ENCODE measurements around the gene AP2B1. TPM values are rescaled to one million over a fixed set of nuclear protein-coding genes. Genes with fewer than 3 reads are reported as not detected.
"Not testable (repeated sequence)": the region's sequence is repeated elsewhere in the genome, so short reads cannot be mapped to it uniquely, and the experiment has no call there.

AP2B1 gene
- polyA plus RNA-seq, 3 donors: 133 to 145 (median 137) TPM

GRCh38 chr17:35743626-35744328 lies 156.7 kb downstream of the AP2B1 start:
- DNase-seq (ENCODE audit: low read depth in 3 of 3, low spot score in 2 of 3): no peak

- no peak for DNase-seq (ENCODE audit: low read depth in 3 of 3, low spot score in 2 of 3)
These were observed 157.7 kb downstream of the AP2B1 start for GRCh38 chr17:35744830-35745229.

GRCh38 chr17:35745246-35745645 lies 158.1 kb downstream of the AP2B1 start:
- DNase-seq (ENCODE audit: low read depth in 3 of 3, low spot score in 2 of 3): no peak

- DNase-seq (ENCODE audit: low read depth in 3 of 3, low spot score in 2 of 3): no peak
These were observed 158.7 kb downstream of the AP2B1 start for GRCh38 chr17:35745749-35746320.

- DNase-seq (ENCODE audit: low read depth in 3 of 3, low spot score in 2 of 3): peak in 2 of 3 donors; percentile 55 to 59
These were observed 160.5 kb downstream of the AP2B1 start for GRCh38 chr17:35747540-35748017.

- no peak for DNase-seq (ENCODE audit: low read depth in 3 of 3, low spot score in 2 of 3)
These were observed 161.3 kb downstream of the AP2B1 start for GRCh38 chr17:35748341-35748841.

- no peak for DNase-seq (ENCODE audit: low read depth in 3 of 3, low spot score in 2 of 3)
These were observed 161.9 kb downstream of the AP2B1 start for GRCh38 chr17:35748979-35749378.

GRCh38 chr17:35749560-35750412 lies 162.7 kb downstream of the AP2B1 start:
- no peak for DNase-seq (ENCODE audit: low read depth in 3 of 3, low spot score in 2 of 3)

GRCh38 chr17:35750526-35751395 lies 163.6 kb downstream of the AP2B1 start:
- no peak for DNase-seq (ENCODE audit: low read depth in 3 of 3, low spot score in 2 of 3)

GRCh38 chr17:35751541-35751940 lies 164.4 kb downstream of the AP2B1 start:
- DNase-seq (ENCODE audit: low read depth in 3 of 3, low spot score in 2 of 3): not testable (repeated sequence)

- no peak for DNase-seq (ENCODE audit: low read depth in 3 of 3, low spot score in 2 of 3)
These were observed 165.3 kb downstream of the AP2B1 start for GRCh38 chr17:35752471-35752870.

GRCh38 chr17:35752945-35753764 lies 166.0 kb downstream of the AP2B1 start, which contains the start of gene GAS2L2:
TSS of gene GAS2L2 (minus strand) at chr17:35753239. CDS start at chr17:35752850, 389 bp downstream.
- no peak for DNase-seq (ENCODE audit: low read depth in 3 of 3, low spot score in 2 of 3)

GRCh38 chr17:35757243-35757642 lies 170.1 kb downstream of the AP2B1 start:
- DNase-seq (ENCODE audit: low read depth in 3 of 3, low spot score in 2 of 3): no peak

- no peak for DNase-seq (ENCODE audit: low read depth in 3 of 3, low spot score in 2 of 3)
These were observed 173.5 kb downstream of the AP2B1 start, which contains the start of gene C17orf50 for GRCh38 chr17:35760587-35760986. TSS of gene C17orf50 (plus strand) at chr17:35760887. CDS start at chr17:35760942, 55 bp downstream.

- no peak for DNase-seq (ENCODE audit: low read depth in 3 of 3, low spot score in 2 of 3)
These were observed 174.5 kb downstream of the AP2B1 start for GRCh38 chr17:35761601-35762000.

GRCh38 chr17:35763767-35764122 lies 176.6 kb downstream of the AP2B1 start:
- DNase-seq (ENCODE audit: low read depth in 3 of 3, low spot score in 2 of 3): no peak

GRCh38 chr17:35764123-35764991 lies 177.2 kb downstream of the AP2B1 start:
- DNase-seq (ENCODE audit: low read depth in 3 of 3, low spot score in 2 of 3): peak; percentile 74 to 85 (median 78)

GRCh38 chr17:35765086-35765710 lies 178.1 kb downstream of the AP2B1 start:
- DNase-seq (ENCODE audit: low read depth in 3 of 3, low spot score in 2 of 3): no peak
